Omental fat pad (tissue), 4 donors: ENCODE data around the gene BLMH. TPM values are rescaled to one million over a fixed set of nuclear protein-coding genes. Genes with fewer than 3 reads are reported as not detected.
A peak's percentile ranks its signal among the peaks of the same experiment; 100 is the strongest.

ENCODE experiments used
- ATAC-seq: fragments of 150-250 bp; one replicate; pipeline ENCODE4 v1.9.1; 2016; ENCODE audit warnings: mild to moderate bottlenecking, moderate library complexity; ENCODE audit not compliant: low FRiP score
- DNase-seq: peaks from one replicate; pipeline ENCODE4 v3.0.0-alpha.2; 2019; ENCODE audit warnings: low spot score
- CTCF ChIP-seq, 3 donors: fragments of 450-650 bp; IDR thresholded peaks; one replicate each; pipeline ENCODE4 v1.5.1; 2016 to 2017; ENCODE audit warnings: antibody characterized with exemption in 3 of 3, mild to moderate bottlenecking in 3 of 3, moderate library complexity in 2 of 3
- total RNA-seq, 4 donors: library from RNA; depleted of rRNA; stranded (reverse); fragments of >200 nt; gene quantifications; one replicate each; pipeline ENCODE4 v1.1.0, GENCODE V29; 2016

Gene BLMH
- total RNA-seq, 4 donors from 2014 or later, result 19.1 to 33.9 (median 28.3) TPM

- no peak for TF ChIP-seq CTCF (IDR thresholded peaks at IDR 0.05)
- DNase-seq (no peak), ATAC-seq (no peak)
These were observed 42.0 kb upstream of the BLMH start, which contains the start of gene TMIGD1 for GRCh38 chr17:30333503-30334360. Gene TMIGD1, minus strand, starts transcription at chr17:30334057. Its CDS starts 1,924 bp downstream, at chr17:30332133.

- DNase-seq (no peak), ATAC-seq (no peak)
- no peak for TF ChIP-seq CTCF (IDR thresholded peaks at IDR 0.05)
These were observed 40.4 kb upstream of the BLMH start for GRCh38 chr17:30332057-30332542.

GRCh38 chr17:30326809-30327208 is 35.1 kb upstream of the BLMH start:
- ATAC-seq (no peak), DNase-seq (no peak)
- no peak for TF ChIP-seq CTCF (IDR thresholded peaks at IDR 0.05)

GRCh38 chr17:30324723-30325122 is 33.0 kb upstream of the BLMH start:
- ATAC-seq (no peak), DNase-seq (no peak)
- no peak for TF ChIP-seq CTCF (IDR thresholded peaks at IDR 0.05)

GRCh38 chr17:30323895-30324319 is 32.2 kb upstream of the BLMH start:
- peak; percentile 79 for ATAC-seq
- DNase-seq, result peak; percentile 51
- TF ChIP-seq CTCF (IDR thresholded peaks at IDR 0.05), result no peak

- no peak for TF ChIP-seq CTCF (IDR thresholded peaks at IDR 0.05)
- ATAC-seq (no peak), DNase-seq (no peak)
These were observed 31.6 kb upstream of the BLMH start for GRCh38 chr17:30323262-30323894.
